Measurements from ENCODE around the gene SLC12A7.

- TF ChIP-seq CTCF (IDR thresholded peaks at IDR 0.05) (no peak), EP300 (IDR thresholded peaks at IDR 0.05) (no peak)
Measured at GRCh38 chr5:1031306-1031959, 80.4 kb downstream of the SLC12A7 start.

All from sigmoid colon (tissue), 4 donors.